ENCODE results near the gene TBC1D22A. TPM values are rescaled to one million over a fixed set of nuclear protein-coding genes. Genes with fewer than 3 reads are reported as not detected.

Gene TBC1D22A
- total and polyA plus RNA-seq, 2 experiments from 2014 or later = 9.6 to 13.3 TPM

GRCh38 chr22:47148956-47149728 lies 386.7 kb downstream of the TBC1D22A start:
- ATAC-seq = no peak
- Mint-ChIP-seq H3K27me3 (ENCODE audit: insufficient read depth, low read depth, poor library complexity) (peaks cover 6% of the 10 kb centered on the region), H3K4me1 (no peaks in the 10 kb centered on the region; the same call in 1 of the 3 replicates), H3K27ac (no peak overlapping the region), H3K9me3 (peaks cover 3% of the 10 kb centered on the region; the same call in 1 of the 3 replicates), H3K4me3 (no peak overlapping the region), H3K36me3 (ENCODE audit: low read depth) (no peaks in the 10 kb centered on the region)
- no peaks in the 10 kb centered on the region for H3K27me3 ChIP-seq (ENCODE audit: insufficient read depth)
- H3K9me2 ChIP-seq (ENCODE audit: insufficient read depth) = no peaks in the 10 kb centered on the region
- no peak overlapping the region for H3K27ac ChIP-seq (ENCODE audit: low read depth)
- no peak overlapping the region for H3K4me2 ChIP-seq
- TF ChIP-seq, protein P1, sequence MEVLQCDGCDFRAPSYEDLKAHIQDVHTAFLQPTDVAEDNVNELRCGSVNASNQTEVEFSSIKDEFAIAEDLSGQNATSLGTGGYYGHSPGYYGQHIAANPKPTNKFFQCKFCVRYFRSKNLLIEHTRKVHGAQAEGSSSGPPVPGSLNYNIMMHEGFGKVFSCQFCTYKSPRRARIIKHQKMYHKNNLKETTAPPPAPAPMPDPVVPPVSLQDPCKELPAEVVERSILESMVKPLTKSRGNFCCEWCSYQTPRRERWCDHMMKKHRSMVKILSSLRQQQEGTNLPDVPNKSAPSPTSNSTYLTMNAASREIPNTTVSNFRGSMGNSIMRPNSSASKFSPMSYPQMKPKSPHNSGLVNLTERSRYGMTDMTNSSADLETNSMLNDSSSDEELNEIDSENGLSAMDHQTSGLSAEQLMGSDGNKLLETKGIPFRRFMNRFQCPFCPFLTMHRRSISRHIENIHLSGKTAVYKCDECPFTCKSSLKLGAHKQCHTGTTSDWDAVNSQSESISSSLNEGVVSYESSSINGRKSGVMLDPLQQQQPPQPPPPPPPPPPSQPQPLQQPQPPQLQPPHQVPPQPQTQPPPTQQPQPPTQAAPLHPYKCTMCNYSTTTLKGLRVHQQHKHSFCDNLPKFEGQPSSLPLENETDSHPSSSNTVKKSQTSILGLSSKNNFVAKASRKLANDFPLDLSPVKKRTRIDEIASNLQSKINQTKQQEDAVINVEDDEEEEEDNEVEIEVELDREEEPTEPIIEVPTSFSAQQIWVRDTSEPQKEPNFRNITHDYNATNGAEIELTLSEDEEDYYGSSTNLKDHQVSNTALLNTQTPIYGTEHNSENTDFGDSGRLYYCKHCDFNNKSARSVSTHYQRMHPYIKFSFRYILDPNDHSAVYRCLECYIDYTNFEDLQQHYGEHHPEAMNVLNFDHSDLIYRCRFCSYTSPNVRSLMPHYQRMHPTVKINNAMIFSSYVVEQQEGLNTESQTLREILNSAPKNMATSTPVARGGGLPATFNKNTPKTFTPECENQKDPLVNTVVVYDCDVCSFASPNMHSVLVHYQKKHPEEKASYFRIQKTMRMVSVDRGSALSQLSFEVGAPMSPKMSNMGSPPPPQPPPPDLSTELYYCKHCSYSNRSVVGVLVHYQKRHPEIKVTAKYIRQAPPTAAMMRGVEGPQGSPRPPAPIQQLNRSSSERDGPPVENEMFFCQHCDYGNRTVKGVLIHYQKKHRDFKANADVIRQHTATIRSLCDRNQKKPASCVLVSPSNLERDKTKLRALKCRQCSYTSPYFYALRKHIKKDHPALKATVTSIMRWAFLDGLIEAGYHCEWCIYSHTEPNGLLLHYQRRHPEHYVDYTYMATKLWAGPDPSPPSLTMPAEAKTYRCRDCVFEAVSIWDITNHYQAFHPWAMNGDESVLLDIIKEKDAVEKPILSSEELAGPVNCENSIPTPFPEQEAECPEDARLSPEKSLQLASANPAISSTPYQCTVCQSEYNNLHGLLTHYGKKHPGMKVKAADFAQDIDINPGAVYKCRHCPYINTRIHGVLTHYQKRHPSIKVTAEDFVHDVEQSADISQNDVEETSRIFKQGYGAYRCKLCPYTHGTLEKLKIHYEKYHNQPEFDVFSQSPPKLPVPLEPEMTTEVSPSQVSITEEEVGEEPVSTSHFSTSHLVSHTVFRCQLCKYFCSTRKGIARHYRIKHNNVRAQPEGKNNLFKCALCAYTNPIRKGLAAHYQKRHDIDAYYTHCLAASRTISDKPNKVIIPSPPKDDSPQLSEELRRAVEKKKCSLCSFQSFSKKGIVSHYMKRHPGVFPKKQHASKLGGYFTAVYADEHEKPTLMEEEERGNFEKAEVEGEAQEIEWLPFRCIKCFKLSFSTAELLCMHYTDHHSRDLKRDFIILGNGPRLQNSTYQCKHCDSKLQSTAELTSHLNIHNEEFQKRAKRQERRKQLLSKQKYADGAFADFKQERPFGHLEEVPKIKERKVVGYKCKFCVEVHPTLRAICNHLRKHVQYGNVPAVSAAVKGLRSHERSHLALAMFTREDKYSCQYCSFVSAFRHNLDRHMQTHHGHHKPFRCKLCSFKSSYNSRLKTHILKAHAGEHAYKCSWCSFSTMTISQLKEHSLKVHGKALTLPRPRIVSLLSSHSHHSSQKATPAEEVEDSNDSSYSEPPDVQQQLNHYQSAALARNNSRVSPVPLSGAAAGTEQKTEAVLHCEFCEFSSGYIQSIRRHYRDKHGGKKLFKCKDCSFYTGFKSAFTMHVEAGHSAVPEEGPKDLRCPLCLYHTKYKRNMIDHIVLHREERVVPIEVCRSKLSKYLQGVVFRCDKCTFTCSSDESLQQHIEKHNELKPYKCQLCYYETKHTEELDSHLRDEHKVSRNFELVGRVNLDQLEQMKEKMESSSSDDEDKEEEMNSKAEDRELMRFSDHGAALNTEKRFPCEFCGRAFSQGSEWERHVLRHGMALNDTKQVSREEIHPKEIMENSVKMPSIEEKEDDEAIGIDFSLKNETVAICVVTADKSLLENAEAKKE (CRISPR knock-in tag; IDR thresholded peaks at IDR 0.05) = no peak
- TF ChIP-seq ZNF114 (CRISPR knock-in tag; IDR thresholded peaks at IDR 0.05) (no peak), ZNF331 (CRISPR knock-in tag; IDR thresholded peaks at IDR 0.05; ENCODE audit: low read depth) (no peak), POLR2AphosphoS5 (IDR thresholded peaks at IDR 0.05; ENCODE audit: low read depth) (no peak), CTCF (conservative IDR thresholded peaks at IDR 0.05; ENCODE audit: low read depth in 2 of 2) (no peak), JUNB (IDR thresholded peaks at IDR 0.05; ENCODE audit: unreplicated experiment) (no peak), NANOG (IDR thresholded peaks at IDR 0.05; ENCODE audit: borderline replicate concordance) (no peak), EZH2phosphoT487 (IDR thresholded peaks at IDR 0.05; ENCODE audit: unreplicated experiment) (no peak), CREB1 (CRISPR knock-in tag; IDR thresholded peaks at IDR 0.05; ENCODE audit: low read depth) (no peak), EZH2 (IDR thresholded peaks at IDR 0.05; ENCODE audit: low read depth, unreplicated experiment) (no peak), STAT1 (IDR thresholded peaks at IDR 0.05; ENCODE audit: unreplicated experiment) (no peak)
- TF ChIP-seq, protein P2, sequence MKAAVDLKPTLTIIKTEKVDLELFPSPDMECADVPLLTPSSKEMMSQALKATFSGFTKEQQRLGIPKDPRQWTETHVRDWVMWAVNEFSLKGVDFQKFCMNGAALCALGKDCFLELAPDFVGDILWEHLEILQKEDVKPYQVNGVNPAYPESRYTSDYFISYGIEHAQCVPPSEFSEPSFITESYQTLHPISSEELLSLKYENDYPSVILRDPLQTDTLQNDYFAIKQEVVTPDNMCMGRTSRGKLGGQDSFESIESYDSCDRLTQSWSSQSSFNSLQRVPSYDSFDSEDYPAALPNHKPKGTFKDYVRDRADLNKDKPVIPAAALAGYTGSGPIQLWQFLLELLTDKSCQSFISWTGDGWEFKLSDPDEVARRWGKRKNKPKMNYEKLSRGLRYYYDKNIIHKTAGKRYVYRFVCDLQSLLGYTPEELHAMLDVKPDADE (IDR thresholded peaks at IDR 0.05) = no peak
- TF ChIP-seq, protein P3, sequence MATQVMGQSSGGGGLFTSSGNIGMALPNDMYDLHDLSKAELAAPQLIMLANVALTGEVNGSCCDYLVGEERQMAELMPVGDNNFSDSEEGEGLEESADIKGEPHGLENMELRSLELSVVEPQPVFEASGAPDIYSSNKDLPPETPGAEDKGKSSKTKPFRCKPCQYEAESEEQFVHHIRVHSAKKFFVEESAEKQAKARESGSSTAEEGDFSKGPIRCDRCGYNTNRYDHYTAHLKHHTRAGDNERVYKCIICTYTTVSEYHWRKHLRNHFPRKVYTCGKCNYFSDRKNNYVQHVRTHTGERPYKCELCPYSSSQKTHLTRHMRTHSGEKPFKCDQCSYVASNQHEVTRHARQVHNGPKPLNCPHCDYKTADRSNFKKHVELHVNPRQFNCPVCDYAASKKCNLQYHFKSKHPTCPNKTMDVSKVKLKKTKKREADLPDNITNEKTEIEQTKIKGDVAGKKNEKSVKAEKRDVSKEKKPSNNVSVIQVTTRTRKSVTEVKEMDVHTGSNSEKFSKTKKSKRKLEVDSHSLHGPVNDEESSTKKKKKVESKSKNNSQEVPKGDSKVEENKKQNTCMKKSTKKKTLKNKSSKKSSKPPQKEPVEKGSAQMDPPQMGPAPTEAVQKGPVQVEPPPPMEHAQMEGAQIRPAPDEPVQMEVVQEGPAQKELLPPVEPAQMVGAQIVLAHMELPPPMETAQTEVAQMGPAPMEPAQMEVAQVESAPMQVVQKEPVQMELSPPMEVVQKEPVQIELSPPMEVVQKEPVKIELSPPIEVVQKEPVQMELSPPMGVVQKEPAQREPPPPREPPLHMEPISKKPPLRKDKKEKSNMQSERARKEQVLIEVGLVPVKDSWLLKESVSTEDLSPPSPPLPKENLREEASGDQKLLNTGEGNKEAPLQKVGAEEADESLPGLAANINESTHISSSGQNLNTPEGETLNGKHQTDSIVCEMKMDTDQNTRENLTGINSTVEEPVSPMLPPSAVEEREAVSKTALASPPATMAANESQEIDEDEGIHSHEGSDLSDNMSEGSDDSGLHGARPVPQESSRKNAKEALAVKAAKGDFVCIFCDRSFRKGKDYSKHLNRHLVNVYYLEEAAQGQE (IDR thresholded peaks at IDR 0.05; ENCODE audit: unreplicated experiment) = no peak
- H3K4me1 ChIP-seq (ENCODE audit: insufficient read depth) = no peaks in the 10 kb centered on the region
- no peak for DNase-seq (ENCODE audit: low spot score)
- no peak overlapping the region for H2AFZ ChIP-seq
- H3K79me2 ChIP-seq (replicated peaks; ENCODE audit: insufficient read depth) = no peaks in the 10 kb centered on the region
- H3K4me3 ChIP-seq = no peak overlapping the region
- no peaks in the 10 kb centered on the region for H4K20me1 ChIP-seq (replicated peaks; ENCODE audit: insufficient read depth)
- no peaks in the 10 kb centered on the region for H3F3A ChIP-seq (replicated peaks; ENCODE audit: low read depth)
- no peaks in the 10 kb centered on the region for H3K36me3 ChIP-seq (ENCODE audit: insufficient read depth)
